H1 (cell line): ENCODE measurements around the gene SLC35B2. TPM values are rescaled to one million over a fixed set of nuclear protein-coding genes. Genes with fewer than 3 reads are reported as not detected.

Experiments
- CTCF ChIA-PET: fragments of 300-600 bp; sonication (Branson Sonifier 250); formaldehyde crosslinking; loops from one replicate; lab custom pipeline; 2021; ENCODE audit not compliant: partially characterized antibody; lab: Charles Lee
- POLR2A ChIA-PET: fragments of 300-600 bp; sonication (Branson Sonifier 250); formaldehyde crosslinking; loops from one replicate; lab custom pipeline; 2021; ENCODE audit warnings: inconsistent platforms; ENCODE audit not compliant: partially characterized antibody; lab: Charles Lee
- DNase-seq, 2 experiments: peaks; one replicate each; pipeline versions ENCODE4 v3.0.0 to v3.0.0-alpha.2; 2010 to 2022; ENCODE audit warnings: low spot score in 2 of 2, low read depth in 1 of 2, mixed read lengths in 1 of 2
- FAIRE-seq: peaks from 2 replicates; lab custom pipeline; 2011; peaks lifted over from hg19 to GRCh38; lab: Jason Lieb, UNC
- H2AFZ ChIP-seq: 2 replicates; pipeline ENCODE4 v1.8.1; 2012; ENCODE audit warnings: low read length, inconsistent platforms
- H2AK5ac ChIP-seq: 2 replicates; pipeline ENCODE4 v1.6.1; 2013; ENCODE audit warnings: low read depth, low read length
- H2BK120ac ChIP-seq: replicated peaks from 2 replicates; pipeline ENCODE3; 2013; ENCODE audit warnings: low read depth, low read length, inconsistent platforms
- H2BK12ac ChIP-seq: 2 replicates; pipeline ENCODE4 v1.6.1; 2013; ENCODE audit warnings: low read depth, low read length
- H2BK15ac ChIP-seq: 2 replicates; pipeline ENCODE4 v1.6.1; 2013; ENCODE audit warnings: low read length
- H2BK20ac ChIP-seq: 2 replicates; pipeline ENCODE4 v1.6.1; 2013; ENCODE audit warnings: low read length
- H2BK5ac ChIP-seq: 2 replicates; pipeline ENCODE4 v1.6.1; 2013; ENCODE audit warnings: low read depth, low read length
- H3K14ac ChIP-seq: 2 replicates; pipeline ENCODE4 v1.6.1; 2013; ENCODE audit warnings: inconsistent platforms; ENCODE audit not compliant: insufficient read length
- H3K18ac ChIP-seq: 2 replicates; pipeline ENCODE4 v1.6.1; 2013; ENCODE audit warnings: low read length; ENCODE audit errors: extremely low read depth
- H3K23ac ChIP-seq: 2 replicates; pipeline ENCODE4 v1.6.1; 2013; ENCODE audit warnings: inconsistent platforms; ENCODE audit not compliant: insufficient read length
- H3K23me2 ChIP-seq: 2 replicates; pipeline ENCODE4 v1.6.1; 2013; ENCODE audit warnings: low read depth, low read length
- H3K27ac ChIP-seq: 2 replicates; pipeline ENCODE4 v1.6.1; 2011; ENCODE audit warnings: low read depth, low read length, inconsistent platforms
- H3K27me3 ChIP-seq, 4 experiments: replicated peaks in 1 of 4; 1 replicate in 1 of 4; 2 replicates in 3 of 4; pipeline versions ENCODE4 v1.6.1 to v1.8.1; 2011 to 2013; ENCODE audit warnings: low read length in 3 of 4, mild to moderate bottlenecking in 3 of 4, inconsistent platforms in 2 of 4, mixed read lengths in 2 of 4, moderate library complexity in 1 of 4; ENCODE audit not compliant: control insufficient read depth in 3 of 4, insufficient read depth in 3 of 4; ENCODE audit errors: extremely low read depth in 1 of 4
- H3K36me3 ChIP-seq, 4 experiments: 2 replicates each; pipeline versions ENCODE4 v1.6.1 to v1.8.1; 2011 to 2013; ENCODE audit warnings: mild to moderate bottlenecking in 4 of 4, low read length in 3 of 4, moderate library complexity in 2 of 4, control low read depth in 1 of 4, inconsistent platforms in 1 of 4; ENCODE audit not compliant: insufficient read depth in 4 of 4, control insufficient read depth in 2 of 4
- H3K4ac ChIP-seq: replicated peaks from 2 replicates; pipeline ENCODE3; 2013; ENCODE audit warnings: low read length, low read depth, mixed read lengths, inconsistent platforms; ENCODE audit not compliant: insufficient read length
- H3K4me1 ChIP-seq, 4 experiments: replicated peaks in 1 of 4; 1 replicate in 1 of 4; 2 replicates in 3 of 4; pipeline versions ENCODE4 v1.6.1 to v1.8.1; 2011 to 2013; ENCODE audit warnings: low read length in 3 of 4, inconsistent platforms in 2 of 4, mixed read lengths in 1 of 4; ENCODE audit not compliant: insufficient read depth in 4 of 4, control insufficient read depth in 3 of 4
- H3K4me2 ChIP-seq, 2 experiments: 2 replicates each; pipeline versions ENCODE4 v1.6.1 to v1.8.1; 2011 to 2013; ENCODE audit warnings: low read depth in 2 of 2, low read length in 2 of 2, control low read depth in 1 of 2, inconsistent platforms in 1 of 2, mild to moderate bottlenecking in 1 of 2; ENCODE audit not compliant: insufficient read depth in 1 of 2
- H3K4me3 ChIP-seq, 4 experiments: fragments of 200-600, 300-600 bp in 1 of 4; sonication (generic), shearing (Covaris generic), sonication (Bioruptor Twin) in 1 of 4; 2 replicates each; pipeline versions ENCODE4 v1.5.1 to v1.8.1; 2011 to 2016; ENCODE audit warnings: low read length in 4 of 4, low read depth in 3 of 4, control low read depth in 2 of 4, inconsistent platforms in 2 of 4, mild to moderate bottlenecking in 2 of 4, mixed read lengths in 1 of 4, moderate library complexity in 1 of 4; ENCODE audit not compliant: insufficient read depth in 2 of 4; ENCODE audit errors: extremely low read depth in 1 of 4
- H3K56ac ChIP-seq: replicated peaks from 2 replicates; pipeline ENCODE3; 2013; ENCODE audit warnings: low read depth, mild to moderate bottlenecking, mixed read lengths, low read length, inconsistent platforms; ENCODE audit not compliant: insufficient read length
- H3K79me1 ChIP-seq: 2 replicates; pipeline ENCODE4 v1.6.1; 2013; ENCODE audit warnings: low read depth, low read length, control low read depth
- H3K79me2 ChIP-seq, 2 experiments: 2 replicates each; pipeline versions ENCODE4 v1.6.1 to v1.8.1; 2012 to 2013; ENCODE audit warnings: low read length in 2 of 2, mild to moderate bottlenecking in 2 of 2, inconsistent platforms in 1 of 2; ENCODE audit not compliant: insufficient read depth in 2 of 2, control insufficient read depth in 1 of 2
- H3K9ac ChIP-seq, 4 experiments: replicated peaks in 1 of 4; 1 replicate in 1 of 4; 2 replicates in 3 of 4; pipeline versions ENCODE4 v1.6.1 to v1.8.1; 2011 to 2013; ENCODE audit warnings: low read depth in 3 of 4, low read length in 3 of 4, control low read depth in 2 of 4, mild to moderate bottlenecking in 2 of 4, moderate library complexity in 2 of 4, inconsistent platforms in 1 of 4; ENCODE audit errors: extremely low read depth in 1 of 4
- H3K9me3 ChIP-seq, 2 experiments: 2 replicates each; pipeline versions ENCODE4 v1.6.1 to v1.8.1; 2012 to 2013; ENCODE audit warnings: mild to moderate bottlenecking in 2 of 2, moderate library complexity in 2 of 2, control low read depth in 1 of 2, inconsistent platforms in 1 of 2, low read depth in 1 of 2, low read length in 1 of 2, mixed read lengths in 1 of 2; ENCODE audit not compliant: insufficient read depth in 2 of 2
- H4K20me1 ChIP-seq, 2 experiments: replicated peaks in 1 of 2; 2 replicates each; pipeline versions ENCODE3 to v1.8.1; 2011 to 2013; ENCODE audit warnings: inconsistent platforms in 2 of 2, low read length in 2 of 2, mild to moderate bottlenecking in 1 of 2; ENCODE audit not compliant: insufficient read depth in 2 of 2, control insufficient read depth in 1 of 2
- H4K5ac ChIP-seq: 2 replicates; pipeline ENCODE4 v1.6.1; 2013; ENCODE audit warnings: low read length, low read depth, mixed read lengths, inconsistent platforms; ENCODE audit not compliant: insufficient read length
- H4K8ac ChIP-seq: 2 replicates; pipeline ENCODE4 v1.8.0; 2013; ENCODE audit warnings: mild to moderate bottlenecking, moderate library complexity, low read length, inconsistent platforms; ENCODE audit not compliant: insufficient read depth; ENCODE audit errors: extremely low read depth
- H4K91ac ChIP-seq: replicated peaks from 2 replicates; pipeline ENCODE3; 2013; ENCODE audit warnings: low read length, mixed read lengths, inconsistent platforms; ENCODE audit not compliant: insufficient read length
- ATF2 ChIP-seq: IDR thresholded peaks from 2 replicates; pipeline ENCODE4 v1.6.1; 2012; ENCODE audit warnings: low read length, inconsistent platforms
- EZH2 ChIP-seq: fragments of 200-600 bp; sonication (generic); IDR thresholded peaks from 2 replicates; pipeline ENCODE4 v1.7.1; 2012; ENCODE audit warnings: low read depth, mild to moderate bottlenecking, moderate library complexity, low read length, inconsistent platforms; ENCODE audit not compliant: severe bottlenecking
- GABPA ChIP-seq: IDR thresholded peaks from 2 replicates; pipeline ENCODE4 v1.6.1; 2011; ENCODE audit warnings: mild to moderate bottlenecking, low read length, moderate library complexity, borderline replicate concordance; ENCODE audit not compliant: insufficient read depth
- HDAC2 ChIP-seq, 2 experiments: fragments of 300-600 bp in 1 of 2; sonication (generic) in 1 of 2; IDR thresholded peaks; 2 replicates each; pipeline ENCODE4 v1.6.1; 2011 to 2012; ENCODE audit warnings: low read depth in 2 of 2, low read length in 2 of 2, mild to moderate bottlenecking in 2 of 2, moderate library complexity in 2 of 2, borderline replicate concordance in 1 of 2, inconsistent platforms in 1 of 2
- RAD21 ChIP-seq, 2 experiments: IDR thresholded peaks in 1 of 2; conservative IDR thresholded peaks in 1 of 2; 2 replicates each; pipeline ENCODE4 v1.6.1; 2011; ENCODE audit warnings: low read depth in 2 of 2, low read length in 2 of 2, improper control_type of control experiment in 1 of 2, inconsistent platforms in 1 of 2, mild to moderate bottlenecking in 1 of 2, moderate library complexity in 1 of 2
- SP4 ChIP-seq: IDR thresholded peaks from 2 replicates; pipeline ENCODE4 v1.6.1; 2012; ENCODE audit warnings: low read length, inconsistent platforms
- YY1 ChIP-seq: IDR thresholded peaks from 2 replicates; pipeline ENCODE4 v1.6.1; 2011; ENCODE audit warnings: low read depth, mild to moderate bottlenecking, low read length
- WGBS, 2 experiments: shearing (Covaris generic) in 1 of 2; methylation state at CpG; one replicate each; pipeline versions ENCODE4 v1.1.6 to v1.1.7; 2013 to 2015; ENCODE audit warnings: low lambda C conversion rate in 2 of 2, mixed read lengths in 2 of 2, inconsistent platforms in 1 of 2, low coverage in 1 of 2, missing lambda C conversion rate in 1 of 2; ENCODE audit not compliant: insufficient replicate concordance in 2 of 2, insufficient coverage in 1 of 2, insufficient read length in 1 of 2; ENCODE audit errors: extremely low coverage in 1 of 2, missing lambda C conversion rate in 1 of 2; 5-methylcytosine and 5-hydroxymethylcytosine counted together
- polyA plus RNA-seq, 7 experiments: library from polyadenylated mRNA; depleted of rRNA in 3 of 7; stranded (reverse) in 5 of 7; unstranded in 2 of 7; fragments of >200 nt in 5 of 7; fragments of 200-250 nt in 2 of 7; gene quantifications; 1 replicate in 5 of 7; 2 replicates in 1 of 7; 4 replicates in 1 of 7; pipeline versions ENCODE4 v1.2.1 to v1.2.3, GENCODE V29; 2011 to 2013; ENCODE audit warnings: missing spikeins in 2 of 7, mixed read lengths in 2 of 7
- total RNA-seq: library from RNA; stranded (reverse); fragmentation: NEBNext Ultra II Directional; extraction: Animal tissue kit (Norgen Biotek cat#: 25700); gene quantifications from 2 replicates; pipeline ENCODE4 v1.2.1, GENCODE V29; 2021
- TF ChIP-seq, protein P1 (sequence below): IDR thresholded peaks from 2 replicates; pipeline ENCODE4 v1.6.1; 2011; ENCODE audit warnings: low read depth, mild to moderate bottlenecking, low read length; ENCODE audit not compliant: insufficient read depth

The SLC35B2 gene
- total and polyA plus RNA-seq, 2 of the 8 experiments (the other 6 are each of a cell fraction or from before 2014, with no cell fraction given): 29.5 to 65.0 TPM

- Histone ChIP-seq H3K23me2 (peaks cover 14% of the 10 kb centered on the region), H2BK120ac (no peak overlapping the region), H3K56ac (no peak overlapping the region), H2AFZ (no peak overlapping the region), H3K79me2 (peaks cover 0 to 10% of the 10 kb centered on the region in 2 experiments; a peak in 1 of 4 replicates), H3K14ac (no peak overlapping the region), H3K4me2 (no peak overlapping the region), H3K4me1 (peaks cover 13 to 47% (median 22%) of the 10 kb centered on the region in 4 experiments), H4K91ac (peak overlapping the region; percentile 58), H3K27me3 (peaks cover 0 to 3% (median 0%) of the 10 kb centered on the region in 4 experiments; a peak in 2 of 7 replicates), H3K18ac (no peak overlapping the region), H2BK20ac (0 out of 2 replicates have a peak overlapping the region, but pooled peaks have one; percentile 2), H3K79me1 (peaks cover 7% of the 10 kb centered on the region; the same call in 1 of the 2 replicates), H3K36me3 (peaks cover 0 to 2% (median under 1%) of the 10 kb centered on the region in 4 experiments; a peak in 2 of 8 replicates), H3K23ac (no peak overlapping the region), H3K4me3 (no peak overlapping the region)
- POLR2A ChIA-PET: interaction anchor here (1.1 to 12.0 kb wide), 7 partner anchors 12 to 73 kb away, joined by 3 to 138 read pairs (median 15); partner anchors contain the start of genes HSP90AB1 and SLC35B2
- no peak for DNase-seq
- CTCF ChIA-PET: interaction anchor here (0.6 to 19.0 kb wide), 16 partner anchors 9 to 1254 kb away, joined by 3 to 330 read pairs (median 5); partner anchors contain the start of genes AARS2 and SPATS1
- no peak for TF ChIP-seq YY1
- no peak for TF ChIP-seq HDAC2 (IDR thresholded peaks at IDR 0.05; ENCODE audit: borderline replicate concordance in 1 of 2, low read depth in 2 of 2, low read length in 2 of 2)
- TF ChIP-seq RAD21 (IDR thresholded peaks at IDR 0.05 in 1 of 2, conservative IDR thresholded peaks at IDR 0.05 in 1 of 2; ENCODE audit: low read depth in 2 of 2, low read length in 2 of 2): no peak
- TF ChIP-seq GABPA: no peak
- no peak for TF ChIP-seq SP4
- TF ChIP-seq EZH2: no peak
- TF ChIP-seq, protein P1, sequence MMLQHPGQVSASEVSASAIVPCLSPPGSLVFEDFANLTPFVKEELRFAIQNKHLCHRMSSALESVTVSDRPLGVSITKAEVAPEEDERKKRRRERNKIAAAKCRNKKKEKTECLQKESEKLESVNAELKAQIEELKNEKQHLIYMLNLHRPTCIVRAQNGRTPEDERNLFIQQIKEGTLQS: no peak
- no peak for TF ChIP-seq ATF2
- TF ChIP-seq, all 59 proteins: peak for 0
- no peak overlapping the region for H2BK5ac ChIP-seq
- no peak overlapping the region for H4K8ac ChIP-seq
- no peak overlapping the region for H4K5ac ChIP-seq
- peaks cover 1 to 4% of the 10 kb centered on the region in 2 experiments for H4K20me1 ChIP-seq
- peak overlapping the region; percentile 77; the same call in 1 of the 2 replicates for H2BK12ac ChIP-seq
- H3K9me3 ChIP-seq: no peaks in the 10 kb centered on the region
- no peak overlapping the region for H3K4ac ChIP-seq
- no peak overlapping the region for H3K27ac ChIP-seq
- no peak overlapping the region for H3K9ac ChIP-seq
- FAIRE-seq: no peak
- WGBS, 2 experiments: 83% methylated on average over 3 of the region's 3 CpGs; no CpG with 5 or more reads in 1 of the 2 experiments
- peak overlapping the region; percentile 29; the same call in 1 of the 2 replicates for H2BK15ac ChIP-seq
- peak overlapping the region; percentile 76; the same call in 1 of the 2 replicates for H2AK5ac ChIP-seq
Measured at GRCh38 chr6:44266347-44266746, 9.0 kb upstream of the SLC35B2 start.
